ENCODE data around the gene JAG1.
"Not testable (repeated sequence)": the region's sequence is repeated elsewhere in the genome, so short reads cannot be mapped to it uniquely, and the experiment has no call there.

The JAG1 gene

DNA sequence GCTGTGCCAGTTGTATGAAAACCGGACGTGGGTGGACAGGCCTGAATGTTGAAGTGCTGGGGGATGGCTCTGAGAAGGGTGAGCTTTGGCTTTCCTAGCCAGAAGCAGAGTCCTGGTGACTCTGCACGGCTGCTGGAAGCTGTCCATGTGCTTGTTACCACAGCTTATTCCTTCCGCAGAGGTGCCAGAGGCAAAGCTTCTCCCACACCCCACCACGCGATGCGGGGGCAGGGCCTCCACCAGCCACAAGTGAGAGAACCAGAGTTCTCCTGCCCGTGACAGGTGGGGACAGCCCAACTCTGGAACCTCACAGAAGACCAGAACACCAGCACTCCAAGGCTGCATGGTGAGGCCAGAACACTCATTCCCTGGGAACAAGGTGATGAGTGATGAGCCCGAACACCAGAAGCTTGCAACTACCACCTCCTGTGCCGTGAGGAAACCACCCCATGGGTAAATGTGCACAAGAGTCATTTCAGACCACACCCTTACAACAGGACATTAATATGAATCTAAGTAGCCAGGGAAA is 36.7 kb downstream of the JAG1 start:
- DNase-seq (ENCODE audit: low spot score) = no peak

DNA sequence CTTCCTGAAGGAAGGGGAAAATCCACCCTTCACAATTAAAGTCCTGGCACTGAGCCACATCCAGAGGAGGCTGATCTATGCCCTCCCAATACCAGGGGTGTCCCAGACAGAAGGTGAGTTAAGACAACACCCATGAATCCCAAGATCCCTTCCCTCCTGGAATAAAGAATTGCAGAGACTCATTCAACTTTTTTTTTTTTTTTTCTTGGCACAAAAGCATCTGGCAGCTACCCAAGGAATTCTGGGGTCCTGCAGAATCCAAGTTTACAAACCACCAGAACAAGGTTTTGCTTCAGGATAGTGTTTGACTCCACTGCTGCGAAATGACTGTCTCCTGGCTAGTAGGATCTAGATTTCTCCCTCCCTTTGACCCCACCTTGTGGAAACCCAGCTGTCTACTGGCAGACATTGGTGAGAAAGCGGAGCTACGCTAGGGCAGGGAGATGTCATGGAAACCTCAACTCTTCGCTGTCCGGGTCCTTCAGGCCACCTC is 37.4 kb downstream of the JAG1 start:
- DNase-seq (ENCODE audit: low spot score) = no peak

DNA sequence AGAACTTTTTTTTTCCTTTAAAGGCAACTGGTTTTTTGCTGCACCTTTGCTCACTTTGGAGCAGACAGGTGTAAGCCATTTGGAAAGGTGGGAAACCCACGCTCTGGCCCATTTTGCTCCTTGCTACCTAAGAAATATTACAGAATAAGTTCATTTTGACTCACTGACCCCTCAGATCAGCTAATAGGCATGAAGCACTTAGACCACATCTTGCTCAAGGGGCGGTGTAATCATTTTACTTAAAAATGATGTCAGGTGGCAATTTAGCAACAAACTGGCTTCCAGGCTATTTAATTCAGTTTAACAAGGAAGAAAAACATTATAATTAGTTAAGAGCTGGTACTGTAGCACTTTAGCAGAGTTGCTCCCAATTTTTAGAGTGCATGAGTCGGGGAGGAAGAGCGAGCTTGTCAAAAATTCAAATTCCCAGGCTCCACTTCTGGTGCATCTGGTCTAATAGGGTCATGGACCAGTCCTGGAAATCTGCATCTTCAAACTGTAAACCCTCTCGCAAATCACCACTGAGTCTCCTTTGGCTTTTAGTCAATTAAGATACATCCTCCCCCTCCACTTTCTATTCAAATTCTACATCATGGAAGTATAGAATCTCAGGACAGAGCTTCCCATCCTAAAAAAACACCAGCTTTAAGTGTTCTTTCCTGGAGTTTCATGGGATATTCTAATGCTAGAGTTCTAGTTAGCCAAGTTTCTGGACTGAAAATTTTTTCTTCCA is 38.2 kb downstream of the JAG1 start:
- DNase-seq (ENCODE audit: low spot score) = no peak

DNA sequence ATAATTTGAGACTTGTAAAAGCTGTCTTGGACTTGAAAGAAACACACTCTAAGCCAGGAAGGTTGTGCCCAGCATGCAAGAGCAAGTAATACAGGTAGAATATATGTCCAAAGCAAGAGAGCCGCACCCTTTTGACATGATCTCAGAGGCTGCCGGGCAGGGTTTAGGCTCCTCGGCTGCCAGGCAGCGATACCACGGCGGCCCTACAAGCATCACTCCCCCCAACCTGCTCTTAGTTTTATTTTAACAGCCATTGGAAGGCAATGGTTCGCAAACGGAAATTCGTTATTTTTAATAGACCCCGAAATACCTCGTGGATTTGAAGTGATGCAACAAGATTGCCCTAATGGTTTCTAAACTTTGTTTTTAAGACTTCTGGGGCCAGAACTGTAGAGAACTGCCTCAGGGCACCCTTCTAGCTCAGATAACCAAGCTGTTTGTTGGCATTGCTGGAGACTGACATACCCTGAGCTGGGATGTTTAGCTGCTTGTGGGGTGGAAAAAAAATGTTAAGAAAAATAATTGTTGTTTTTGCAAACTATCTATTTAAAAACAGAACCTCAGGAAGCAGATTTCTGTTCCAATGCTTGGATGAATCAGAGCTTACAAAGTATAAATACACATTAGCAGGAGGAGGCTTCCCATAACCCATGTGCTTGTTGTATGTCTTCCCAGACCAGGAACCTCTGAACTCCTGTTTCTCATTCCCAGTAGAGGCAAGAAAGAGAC is 39.0 kb downstream of the JAG1 start:
- DNase-seq (ENCODE audit: low spot score) = no peak

DNA sequence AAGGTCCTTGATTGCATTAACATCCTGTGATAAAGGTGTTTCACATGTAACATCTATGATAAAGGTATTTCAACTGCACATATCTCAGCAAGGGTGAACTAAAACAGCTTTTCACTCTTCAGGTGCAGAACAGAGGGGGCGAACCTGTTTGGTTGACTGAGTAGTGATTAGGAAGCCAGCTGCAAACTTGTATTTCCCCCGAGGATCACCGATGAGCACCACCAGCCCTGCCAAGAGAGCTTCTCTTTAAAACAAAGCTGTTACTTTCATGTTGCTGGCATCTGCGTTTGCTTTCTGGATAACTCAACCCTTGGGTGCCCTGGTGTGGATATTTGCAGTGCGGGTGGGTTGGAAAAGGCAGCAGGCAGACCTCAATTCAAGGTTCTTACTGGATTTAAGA is 39.6 kb downstream of the JAG1 start:
- no peak for DNase-seq (ENCODE audit: low spot score)

DNA sequence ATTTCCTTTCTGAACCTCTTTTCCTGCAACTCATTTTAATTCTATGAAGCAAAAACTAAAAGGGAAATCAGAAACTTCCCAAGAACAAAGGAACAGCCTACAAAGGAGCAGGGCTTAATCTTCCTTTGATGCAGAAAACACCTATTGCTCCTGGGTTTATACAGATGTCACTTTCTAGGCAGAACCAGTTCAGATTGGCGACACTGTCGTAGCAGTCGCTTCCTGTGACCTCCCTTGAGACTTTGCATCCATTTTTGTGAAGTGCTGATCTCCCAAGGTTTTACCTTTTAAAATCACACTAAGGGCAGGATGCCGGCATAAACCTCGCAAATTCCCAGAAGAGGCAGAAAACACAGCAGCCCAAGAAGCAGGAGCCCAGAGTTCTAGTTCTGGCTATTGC is 40.1 kb downstream of the JAG1 start:
- no peak for DNase-seq (ENCODE audit: low spot score)

DNA sequence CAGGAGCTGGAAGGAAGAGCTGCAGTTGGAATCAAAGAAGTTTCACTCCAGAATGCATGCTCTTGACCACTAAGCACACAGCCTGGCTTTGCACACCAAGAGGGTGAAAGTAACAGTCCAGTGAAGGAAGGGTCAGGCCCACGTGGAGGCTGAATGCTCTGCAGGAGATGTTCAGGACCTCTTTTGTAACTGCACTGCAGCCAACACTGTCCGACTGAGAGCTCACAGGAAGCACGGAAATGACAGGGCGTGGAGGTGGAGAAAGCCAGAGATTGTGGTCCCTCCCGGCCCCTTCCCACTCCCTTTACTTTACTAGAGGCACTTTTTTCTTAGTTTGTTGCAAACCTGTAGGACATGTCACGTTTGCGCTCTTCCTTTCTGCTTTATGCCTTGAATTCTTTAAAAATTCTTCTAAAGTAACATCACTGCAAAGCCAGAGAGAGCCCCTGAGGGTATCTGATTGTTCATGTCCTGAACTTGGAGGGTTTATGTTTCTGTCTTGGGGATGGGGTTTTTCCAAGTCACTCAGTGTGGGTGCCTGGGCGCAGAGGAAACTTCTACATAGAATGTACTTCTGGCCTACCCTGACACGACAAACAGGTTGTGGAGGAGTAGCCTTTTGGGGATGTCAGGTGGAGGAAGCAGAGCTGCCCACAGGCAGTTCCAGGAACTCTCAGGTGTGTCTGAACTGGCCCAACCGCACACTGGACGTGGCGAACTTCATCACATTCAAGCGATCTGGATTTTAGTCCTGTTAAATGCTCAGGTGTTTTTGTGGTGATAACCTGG is 40.9 kb downstream of the JAG1 start:
- DNase-seq (ENCODE audit: low spot score) = no peak

DNA sequence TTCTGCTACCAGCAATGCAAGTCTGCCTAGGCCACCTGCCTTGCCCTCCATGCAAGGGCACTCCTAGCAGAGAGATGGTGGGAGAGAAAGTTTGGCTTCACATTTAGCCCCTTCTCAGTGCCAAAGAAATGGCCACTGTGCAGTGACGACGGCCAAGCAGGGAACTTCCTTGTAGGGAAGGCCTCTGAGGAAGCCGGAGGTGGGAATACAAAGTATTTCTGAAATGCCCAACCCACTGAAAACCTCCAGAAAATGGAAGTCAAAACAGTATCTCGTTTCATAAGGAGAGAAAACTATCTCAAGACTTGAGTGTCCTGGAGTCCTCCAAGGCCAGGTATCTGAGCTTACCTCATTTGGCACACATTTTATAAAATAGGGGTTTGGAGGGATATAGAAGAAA is 42.7 kb downstream of the JAG1 start:
- no peak for DNase-seq (ENCODE audit: low spot score)

DNA sequence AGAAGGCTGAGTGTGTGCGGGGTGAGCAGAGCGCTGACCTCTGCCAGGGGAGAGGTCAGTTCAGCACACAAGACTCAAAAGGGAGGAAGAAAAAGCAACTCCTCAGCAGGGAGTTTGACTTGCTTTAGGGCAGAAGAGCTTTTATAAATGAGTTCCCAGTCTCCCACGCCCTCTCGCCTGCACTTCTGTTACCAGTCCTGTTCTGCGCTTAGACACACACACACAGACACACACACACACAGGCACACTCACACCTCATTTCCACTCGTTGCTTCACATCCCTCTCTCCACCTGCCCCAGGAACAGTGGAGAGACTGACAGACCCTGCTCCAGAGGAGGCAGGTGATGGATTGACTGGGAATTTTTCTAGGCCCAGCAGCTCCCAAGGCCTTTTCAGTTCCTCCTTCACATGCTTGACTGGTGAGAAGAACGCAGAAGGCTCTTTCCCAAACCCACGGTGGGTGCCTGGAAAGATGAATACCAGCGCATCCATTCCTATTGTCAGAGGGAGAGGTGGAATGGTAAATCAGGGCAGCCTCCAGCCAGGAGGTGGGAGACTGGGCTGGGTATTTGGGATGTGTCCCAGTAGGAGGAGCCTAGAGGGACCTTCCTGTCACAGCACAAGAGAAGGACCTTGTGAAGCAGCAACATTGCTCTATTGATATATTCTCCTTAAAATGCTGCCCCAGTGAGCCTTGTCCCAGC is 43.7 kb downstream of the JAG1 start:
- DNase-seq (ENCODE audit: low spot score) = no peak

DNA sequence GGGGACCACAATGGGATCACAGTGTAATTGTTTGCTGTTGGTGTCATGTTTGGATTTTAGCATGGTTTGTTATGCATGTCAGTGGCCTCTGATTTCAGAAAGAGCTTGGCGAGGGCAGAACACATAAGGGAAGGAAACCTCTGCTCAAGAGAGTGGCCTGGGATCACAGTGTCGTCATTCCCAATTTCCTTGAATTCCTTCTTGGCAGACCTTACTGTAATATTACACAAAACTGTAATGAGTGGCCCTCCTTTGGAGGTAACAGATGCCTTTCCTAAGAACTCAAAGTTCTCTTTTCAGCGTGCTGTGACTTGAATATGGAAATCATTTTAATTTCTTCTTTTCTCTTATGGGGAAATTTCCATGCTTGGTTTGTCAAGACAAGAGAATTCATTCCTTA is 46.9 kb downstream of the JAG1 start:
- DNase-seq (ENCODE audit: low spot score) = no peak

DNA sequence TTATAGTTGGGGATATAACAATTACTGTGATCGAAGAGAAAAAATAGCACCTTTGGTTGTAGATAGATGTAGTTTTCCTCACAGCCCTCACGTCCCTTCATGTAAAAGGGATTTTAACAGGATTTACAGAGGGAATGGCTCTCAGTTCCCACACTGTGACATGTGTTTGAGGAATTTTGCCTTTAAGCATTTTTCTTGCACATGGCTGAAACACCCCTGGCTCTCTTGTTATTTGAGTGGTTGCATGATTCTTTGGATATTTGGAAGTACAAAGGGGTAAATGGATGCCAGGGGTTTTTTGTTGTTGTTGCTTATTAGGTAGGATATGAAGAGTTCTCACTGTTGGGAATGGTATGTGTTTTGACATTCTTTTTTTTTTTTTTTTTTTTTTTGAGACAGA is 48.2 kb downstream of the JAG1 start:
- DNase-seq (ENCODE audit: low spot score) = no peak

DNA sequence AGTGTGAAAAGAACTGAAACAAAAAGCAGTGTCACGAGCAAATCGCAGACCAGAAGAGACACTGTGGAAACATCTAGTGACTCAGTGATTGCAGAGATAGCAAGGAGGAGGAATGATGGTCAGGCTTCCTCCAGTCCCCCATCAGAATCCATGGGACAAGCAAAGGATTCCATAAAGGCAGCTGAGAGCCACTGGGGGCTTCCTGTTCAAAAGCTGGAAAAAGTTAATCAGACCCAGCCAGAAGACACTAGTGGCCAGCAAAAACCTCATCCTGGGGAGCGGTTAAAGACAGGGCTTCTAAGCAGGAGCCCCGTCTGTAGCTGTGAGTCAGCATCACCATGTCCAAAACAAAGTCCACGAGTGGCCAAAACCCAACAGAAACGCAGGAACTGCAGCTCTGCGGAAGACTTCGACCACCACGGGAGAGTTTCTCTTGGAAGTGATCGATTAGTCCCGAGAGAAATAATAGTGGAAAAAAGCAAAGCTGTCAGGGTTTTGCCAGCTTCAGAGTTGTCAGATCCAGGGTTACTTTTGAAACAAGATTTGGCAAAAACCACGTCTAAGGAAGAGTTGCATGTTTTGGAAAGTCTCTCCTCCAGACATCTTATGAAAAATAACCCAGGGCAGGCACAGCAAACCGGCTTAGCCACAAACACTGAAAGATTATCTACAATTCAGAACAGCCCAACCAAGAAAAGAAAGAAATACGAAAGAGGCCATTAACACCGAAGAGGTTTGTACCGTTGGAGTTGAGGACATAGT is 51.0 kb downstream of the JAG1 start:
- DNase-seq (ENCODE audit: low spot score) = no peak

DNA sequence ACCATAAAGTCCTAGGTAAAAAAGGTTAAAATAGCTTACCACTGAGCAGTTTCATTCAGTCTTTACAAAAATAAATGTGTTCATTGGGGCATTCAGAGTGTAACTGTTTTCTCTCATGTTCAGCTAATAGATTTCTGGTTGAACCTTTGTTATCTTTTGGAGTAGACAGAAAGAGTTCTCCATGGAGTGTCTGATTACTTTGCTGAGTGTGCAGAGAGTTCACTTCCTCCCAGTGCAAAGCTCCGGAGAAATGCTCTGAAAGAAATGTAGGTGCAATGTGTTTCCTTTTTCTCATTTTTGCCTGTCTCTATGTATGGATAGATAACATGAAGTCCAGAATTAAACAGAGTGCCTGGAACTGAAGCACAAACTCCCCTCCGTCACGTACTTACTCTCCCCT is 52.6 kb downstream of the JAG1 start:
- no peak for DNase-seq (ENCODE audit: low spot score)

DNA sequence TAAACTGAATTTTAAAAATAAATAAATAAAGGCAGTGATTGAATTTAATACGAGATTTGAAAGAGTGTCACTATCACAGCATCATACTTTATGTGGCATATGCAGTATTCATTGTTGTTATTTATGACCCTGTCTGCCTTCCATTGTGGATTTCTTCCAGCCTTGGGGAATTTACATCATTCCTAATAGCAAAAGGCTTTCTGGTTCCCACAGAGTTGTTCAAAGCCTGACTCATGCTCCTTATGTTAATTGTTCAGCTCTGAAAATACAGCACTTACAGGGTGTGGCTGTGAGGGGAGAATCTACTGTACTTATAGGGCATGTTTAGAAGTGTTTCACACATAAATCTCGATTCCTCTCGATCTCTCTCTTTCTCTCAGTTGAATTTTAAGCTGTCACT is 54.4 kb downstream of the JAG1 start:
- DNase-seq (ENCODE audit: low spot score) = no peak

DNA sequence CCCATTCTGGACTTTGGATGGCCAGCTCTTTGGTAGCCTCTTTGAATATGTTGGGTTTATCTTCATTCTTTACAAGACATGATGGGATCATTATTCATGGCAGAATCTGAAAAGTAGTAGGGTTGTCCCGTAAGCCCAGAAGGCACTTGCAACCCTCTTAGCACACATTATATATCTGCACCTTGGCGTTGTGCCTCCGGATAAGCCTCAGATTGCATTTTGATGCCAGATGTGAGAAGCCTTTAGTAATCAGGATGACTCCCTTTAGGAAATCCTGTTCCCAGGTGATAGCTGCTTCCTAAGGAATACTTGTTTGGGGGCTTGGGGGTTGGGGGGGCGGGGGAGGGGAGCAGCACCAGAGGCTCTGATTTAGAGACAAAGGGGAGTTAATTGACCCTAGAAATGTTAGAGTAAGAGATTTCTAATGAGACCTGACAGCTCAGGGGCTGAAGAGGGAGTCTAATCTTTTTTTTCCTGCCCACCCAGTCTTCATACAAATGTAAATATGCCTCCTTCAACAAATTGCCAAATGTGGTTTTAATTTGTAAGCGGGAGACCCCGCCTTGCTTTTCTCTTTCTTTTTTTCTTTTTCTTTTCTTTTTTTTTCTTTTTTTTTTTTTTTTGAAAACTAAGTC is 55.1 kb downstream of the JAG1 start:
- no peak for DNase-seq (ENCODE audit: low spot score)

DNA sequence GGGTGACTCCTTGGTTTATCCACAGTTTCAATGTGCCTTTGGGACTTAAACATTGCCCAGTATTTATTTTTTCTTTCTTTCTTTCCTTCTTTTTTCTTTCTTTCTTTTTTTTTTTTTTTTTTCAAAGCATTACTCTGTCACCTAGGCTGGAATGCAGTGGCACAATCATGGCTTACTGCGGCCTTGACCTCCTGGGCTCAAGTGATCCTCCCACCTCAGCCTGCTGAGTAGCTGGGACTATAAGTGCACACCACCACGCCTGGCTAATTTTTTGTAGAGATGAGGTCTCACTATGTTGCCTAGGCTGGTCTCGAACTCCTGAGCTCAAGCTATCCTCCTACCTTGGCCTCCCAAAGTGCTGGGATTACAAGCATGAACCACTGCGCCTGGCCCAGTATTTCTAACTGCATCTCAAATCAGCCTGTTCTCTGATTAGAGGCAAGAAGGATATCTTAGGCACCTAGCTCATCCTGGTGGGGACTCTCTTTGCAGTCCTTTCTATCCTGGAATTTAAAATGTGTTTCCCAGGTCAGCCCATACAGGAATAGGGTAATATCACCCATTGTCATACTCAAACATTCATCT is 56.2 kb downstream of the JAG1 start:
- DNase-seq (ENCODE audit: low spot score) = not testable (repeated sequence)

DNA sequence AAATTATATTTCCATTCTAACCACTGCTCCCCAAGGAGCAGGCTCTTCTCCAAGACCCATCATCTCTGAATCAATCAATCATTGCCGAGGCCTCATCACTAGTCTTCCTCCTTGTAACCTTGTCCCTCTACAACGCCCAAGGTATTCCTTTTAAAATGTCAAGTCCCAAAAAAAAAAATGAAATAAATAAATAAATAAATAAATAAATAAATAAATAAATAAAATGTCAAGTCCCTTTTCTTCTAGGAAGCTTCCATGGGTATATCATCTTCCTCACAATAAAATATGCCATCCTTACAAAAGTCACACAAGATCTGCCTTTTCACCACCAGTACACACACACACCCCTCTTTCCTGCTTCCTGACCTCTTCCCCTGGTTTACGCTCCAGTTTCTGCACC is 57.6 kb downstream of the JAG1 start:
- DNase-seq (ENCODE audit: low spot score) = no peak

DNA sequence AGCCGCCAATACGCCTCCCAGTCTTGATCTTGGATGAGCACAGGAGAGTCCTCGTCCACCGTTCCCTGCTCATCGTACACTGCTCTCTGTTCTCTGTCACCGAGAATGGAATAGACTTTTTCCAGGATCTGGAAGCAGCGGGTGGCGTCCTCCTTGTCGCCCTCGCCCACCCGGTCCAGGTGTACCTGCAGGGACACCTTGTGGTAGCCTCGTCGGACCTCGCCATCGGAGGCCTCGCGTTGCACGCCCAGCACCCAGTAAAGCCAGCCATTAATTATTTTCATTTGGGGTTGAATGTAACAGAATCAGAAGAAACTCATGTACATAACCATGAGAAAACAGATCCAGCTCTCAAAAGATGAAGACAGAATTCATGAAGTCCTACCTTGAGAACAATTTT is 59.9 kb downstream of the JAG1 start:
- DNase-seq (ENCODE audit: low spot score) = no peak

DNA sequence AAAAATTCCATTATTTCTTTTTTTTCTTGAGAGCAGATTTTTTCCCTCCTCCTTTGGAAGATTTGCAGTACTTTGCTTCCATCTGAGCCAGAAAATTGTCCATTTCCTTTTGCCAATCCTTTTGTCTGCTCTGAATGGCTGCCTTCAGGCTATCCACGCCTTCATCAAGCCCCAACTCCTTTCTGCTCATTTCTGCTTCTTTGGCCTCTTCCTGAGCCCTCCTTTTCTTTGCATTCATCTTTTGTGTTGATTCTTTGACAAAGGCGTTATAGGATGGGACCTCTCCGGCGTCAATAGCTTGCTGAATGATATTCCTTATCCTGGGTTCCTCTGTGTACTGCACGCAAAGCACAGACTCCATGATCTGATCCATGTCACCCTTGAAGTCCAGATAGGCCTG is 60.4 kb downstream of the JAG1 start:
- not testable (repeated sequence) for DNase-seq (ENCODE audit: low spot score)

DNA sequence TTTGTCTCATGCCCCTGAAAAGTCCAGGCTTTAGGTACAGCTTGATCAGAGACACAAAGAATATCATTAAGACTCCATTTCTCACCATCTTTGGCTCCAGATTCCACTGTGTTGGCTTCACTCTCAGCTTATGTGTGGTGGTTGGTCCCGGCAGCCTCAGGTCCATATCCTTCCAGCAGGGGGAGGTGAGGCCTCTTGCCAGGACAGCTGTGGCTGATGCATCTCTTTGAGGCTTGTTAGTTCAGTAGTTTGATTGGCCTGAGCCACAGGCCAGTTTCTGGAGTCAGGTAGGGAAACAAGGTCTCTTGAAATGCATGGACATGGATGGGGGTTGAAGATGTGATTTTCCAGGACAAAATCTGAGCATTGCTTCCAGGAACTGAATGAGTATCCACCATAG is 62.4 kb downstream of the JAG1 start:
- DNase-seq (ENCODE audit: low spot score) = no peak

All from hematopoietic multipotent progenitor cell treated with erythropoietin and hydrocortisone succinate and interleukin-3 and kit ligand, for 15 days (in vitro differentiated cells).